K562 (cell line): ENCODE measurements around the gene SESN2. TPM values are rescaled to one million over a fixed set of nuclear protein-coding genes. Genes with fewer than 3 reads are reported as not detected.

ENCODE experiments used
- ARID3B ChIP-seq: fragments of 250-450 bp; sonication (Bioruptor Pico); IDR thresholded peaks from 2 replicates; pipeline ENCODE4 v1.4.0; 2020; ENCODE audit warnings: borderline replicate concordance
- BCOR ChIP-seq: fragments of 450-650 bp; IDR thresholded peaks from 2 replicates; pipeline ENCODE4 v1.6.1; 2016
- HDAC1 ChIP-seq, 2 experiments: fragments of 450-650 bp; IDR thresholded peaks; 2 replicates each; pipeline ENCODE4 v1.6.1; 2016 to 2017; ENCODE audit warnings: inconsistent platforms in 1 of 2, mild to moderate bottlenecking in 1 of 2, moderate library complexity in 1 of 2
- KDM1A ChIP-seq, 2 experiments: fragments of 450-650 bp; IDR thresholded peaks; 2 replicates each; pipeline ENCODE4 v1.6.1; 2016; ENCODE audit warnings: mild to moderate bottlenecking in 2 of 2
- KDM4B ChIP-seq, 2 experiments: fragments of 450-650 bp in 1 of 2; sonication (generic) in 1 of 2; IDR thresholded peaks; 2 replicates each; pipeline ENCODE4 v1.6.1; 2016 to 2017; ENCODE audit warnings: borderline replicate concordance in 2 of 2, antibody characterized with exemption in 1 of 2, low read depth in 1 of 2, mild to moderate bottlenecking in 1 of 2
- POLR2A ChIP-seq: fragments of 450-650 bp; conservative IDR thresholded peaks from 2 replicates; pipeline ENCODE4 v1.6.1; 2016
- SFPQ ChIP-seq: fragments of 200-400 bp; formaldehyde crosslinking; IDR thresholded peaks from 2 replicates; pipeline ENCODE4 v1.6.1; 2017; ENCODE audit warnings: mild to moderate bottlenecking, low read depth, low read length, moderate library complexity
- SNRNP70 ChIP-seq: fragments of 200-400 bp; formaldehyde crosslinking; optimal IDR thresholded peaks from 2 replicates; pipeline ENCODE3; 2017; ENCODE audit warnings: low read depth, low read length
- THRA ChIP-seq: fragments of 450-650 bp; IDR thresholded peaks from 2 replicates; pipeline ENCODE4 v1.6.1; 2017; ENCODE audit warnings: mild to moderate bottlenecking, moderate library complexity
- ZBTB33 ChIP-seq: sonication (generic); formaldehyde crosslinking; IDR thresholded peaks from 2 replicates; pipeline ENCODE4 v1.8.1; 2023; ENCODE audit warnings: mild to moderate bottlenecking, missing genetic modification reagents
- ZFP36 ChIP-seq: fragments of 150-350 bp; IDR thresholded peaks from 2 replicates; pipeline ENCODE4 v1.6.1; 2018; ENCODE audit warnings: low read length, low read depth; ENCODE audit not compliant: partially characterized antibody
- ZNF316 ChIP-seq: fragments of 450-650 bp; IDR thresholded peaks from 2 replicates; pipeline ENCODE4 v1.6.1; 2016
- ZNF57 ChIP-seq: fragments of 450-650 bp; formaldehyde crosslinking; IDR thresholded peaks from 2 replicates; pipeline ENCODE4 v1.4.0; 2020; ENCODE audit warnings: mild to moderate bottlenecking, moderate library complexity
- ZNF764 ChIP-seq: fragments of 250-450 bp; sonication (Bioruptor Pico); IDR thresholded peaks from 2 replicates; pipeline ENCODE4 v1.4.0; 2020; ENCODE audit warnings: low read depth, mild to moderate bottlenecking, moderate library complexity
- polyA plus RNA-seq, 8 experiments: library from polyadenylated mRNA; depleted of rRNA in 4 of 8; stranded (reverse) in 5 of 8; unstranded in 3 of 8; fragments of >200 nt; fragmentation: Nextera tagmentation in 2 of 8; fragmentation: Illumina TruSeq in 1 of 8; extraction: Ambion mirVana in 2 of 8; extraction: Trizol in 1 of 8; gene quantifications; 2 replicates each; pipeline versions ENCODE4 v1.2.1 to v1.2.3, GENCODE V29; 2011 to 2014; ENCODE audit warnings: inconsistent platforms in 1 of 8, missing spikeins in 1 of 8
- total RNA-seq, 7 experiments: library from RNA; depleted of rRNA in 6 of 7; stranded (reverse); fragments of >200 nt in 6 of 7; fragmentation: Illumina TruSeq in 2 of 7; extraction: Trizol in 2 of 7; gene quantifications; 2 replicates each; pipeline versions ENCODE4 v1.2.1 to v1.2.3, GENCODE V29; 2011 to 2021; ENCODE audit warnings: low replicate concordance in 1 of 7

Gene SESN2
- total and polyA plus RNA-seq, 9 of the 15 experiments (the other 6 are each of a cell fraction or from before 2014, with no cell fraction given): 3.7 to 71.3 (median 16.8) TPM

GRCh38 chr1:28314547-28314941, 55.2 kb downstream of the SESN2 start (continued):
- TF ChIP-seq ZBTB33 (CRISPR knock-in tag): 0 out of 2 replicates have a peak, but pooled peaks have one; percentile 30
- TF ChIP-seq ARID3B: no peak
- TF ChIP-seq SFPQ: no peak
- no peak for TF ChIP-seq HDAC1 (IDR thresholded peaks at IDR 0.05)
- peak; percentile 62 for TF ChIP-seq ZFP36
- TF ChIP-seq ZNF57: no peak
- no peak for TF ChIP-seq SNRNP70
- TF ChIP-seq BCOR: peak; percentile 91
- TF ChIP-seq POLR2A: no peak
- TF ChIP-seq KDM4B (IDR thresholded peaks at IDR 0.05; ENCODE audit: borderline replicate concordance in 2 of 2, low read depth in 1 of 2): no peak
- no peak for TF ChIP-seq THRA
- peak in 1 of 2 experiments; percentile 47; a peak in 1 of 4 replicates for TF ChIP-seq KDM1A (IDR thresholded peaks at IDR 0.05)
- TF ChIP-seq ZNF316: no peak
- no peak for TF ChIP-seq ZNF764 (CRISPR knock-in tag)
